ENCODE data around the gene MAF. TPM values are rescaled to one million over a fixed set of nuclear protein-coding genes. Genes with fewer than 3 reads are reported as not detected.

MAF gene
- total RNA-seq, 1 experiment from 2014 or later: 4.9 TPM

DNA sequence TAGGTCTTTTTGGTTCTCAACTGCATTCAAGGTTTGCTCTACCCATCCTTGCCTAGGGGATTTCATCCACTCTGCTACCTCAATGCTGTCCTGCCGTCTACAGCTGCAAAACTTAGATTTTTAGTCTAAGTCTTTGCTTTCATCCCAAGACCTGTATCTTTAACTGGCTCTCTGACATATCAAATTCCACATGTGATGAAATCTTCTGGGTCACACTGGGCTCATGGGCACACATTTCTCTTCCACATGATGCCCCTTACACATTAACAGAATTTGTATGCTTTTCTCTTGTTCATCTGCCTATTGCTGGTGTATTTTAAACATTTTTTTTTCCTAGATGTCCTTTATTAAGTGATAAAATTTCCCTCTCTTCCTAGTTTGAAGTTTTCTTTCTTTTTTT is 39.6 kb downstream of the MAF start:
- H3K23me2 ChIP-seq (ENCODE audit: insufficient read length, low read depth, low read length, poor library complexity, severe bottlenecking): no peaks in the 10 kb centered on the region
- H4K20me1 ChIP-seq (ENCODE audit: control insufficient read depth, insufficient read depth, insufficient read length): no peaks in the 10 kb centered on the region
- TF ChIP-seq, protein P1, sequence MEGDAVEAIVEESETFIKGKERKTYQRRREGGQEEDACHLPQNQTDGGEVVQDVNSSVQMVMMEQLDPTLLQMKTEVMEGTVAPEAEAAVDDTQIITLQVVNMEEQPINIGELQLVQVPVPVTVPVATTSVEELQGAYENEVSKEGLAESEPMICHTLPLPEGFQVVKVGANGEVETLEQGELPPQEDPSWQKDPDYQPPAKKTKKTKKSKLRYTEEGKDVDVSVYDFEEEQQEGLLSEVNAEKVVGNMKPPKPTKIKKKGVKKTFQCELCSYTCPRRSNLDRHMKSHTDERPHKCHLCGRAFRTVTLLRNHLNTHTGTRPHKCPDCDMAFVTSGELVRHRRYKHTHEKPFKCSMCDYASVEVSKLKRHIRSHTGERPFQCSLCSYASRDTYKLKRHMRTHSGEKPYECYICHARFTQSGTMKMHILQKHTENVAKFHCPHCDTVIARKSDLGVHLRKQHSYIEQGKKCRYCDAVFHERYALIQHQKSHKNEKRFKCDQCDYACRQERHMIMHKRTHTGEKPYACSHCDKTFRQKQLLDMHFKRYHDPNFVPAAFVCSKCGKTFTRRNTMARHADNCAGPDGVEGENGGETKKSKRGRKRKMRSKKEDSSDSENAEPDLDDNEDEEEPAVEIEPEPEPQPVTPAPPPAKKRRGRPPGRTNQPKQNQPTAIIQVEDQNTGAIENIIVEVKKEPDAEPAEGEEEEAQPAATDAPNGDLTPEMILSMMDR (conservative IDR thresholded peaks at IDR 0.05): no peak
- H4K8ac ChIP-seq (replicated peaks; ENCODE audit: insufficient read length, low read depth, low read length): no peak overlapping the region
- Mint-ChIP-seq H3K4me1 (peaks cover 10 to 14% of the 10 kb centered on the region in 2 experiments), H3K9me3 (peaks cover 3 to 6% of the 10 kb centered on the region in 2 experiments; a peak in 2 of 5 replicates), H3K27me3 (ENCODE audit: low read depth) (peaks cover 7% of the 10 kb centered on the region), H3K4me3 (no peak overlapping the region; a peak in 1 of 5 replicates), H3K27ac (no peak overlapping the region), H3K36me3 (ENCODE audit: insufficient read depth in 1 of 3, low read depth in 3 of 3) (peaks cover 0 to 4% (median 0%) of the 10 kb centered on the region in 3 experiments; a peak in 2 of 7 replicates)
- no peak overlapping the region for H2BK5ac ChIP-seq (ENCODE audit: insufficient read length, low read length)
- H4K91ac ChIP-seq (ENCODE audit: insufficient read length, low read depth, low read length): no peak overlapping the region
- H3K23ac ChIP-seq (ENCODE audit: insufficient read length, low read depth, low read length): no peak overlapping the region
- H4K5ac ChIP-seq (ENCODE audit: insufficient read length, low read depth, low read length): no peak overlapping the region
- no peak overlapping the region for H3K18ac ChIP-seq (ENCODE audit: insufficient read length, low read depth, low read length)
- no peak overlapping the region for H2BK12ac ChIP-seq (ENCODE audit: insufficient read length, low read depth, low read length)
- H2AK5ac ChIP-seq (ENCODE audit: insufficient read length, low read length): no peak overlapping the region
- H2BK20ac ChIP-seq (ENCODE audit: low read depth, low read length, poor library complexity, severe bottlenecking): no peak overlapping the region
- no peaks in the 10 kb centered on the region for H3K79me2 ChIP-seq (ENCODE audit: insufficient read depth, low read length)
- no peak overlapping the region for H2BK15ac ChIP-seq (ENCODE audit: low read depth, low read length)
- H3K27me3 ChIP-seq (ENCODE audit: insufficient read depth, low read length): no peaks in the 10 kb centered on the region
- no peak overlapping the region for H3T11ph ChIP-seq (ENCODE audit: low read length)
- no peaks in the 10 kb centered on the region for H3K9me3 ChIP-seq (ENCODE audit: control insufficient read depth, low read depth, low read length)
- H2BK120ac ChIP-seq (ENCODE audit: low read depth, low read length, poor library complexity, severe bottlenecking): no peak overlapping the region
- no peak overlapping the region for H2AFZ ChIP-seq (ENCODE audit: low read length)
- no peak overlapping the region for H3K4me2 ChIP-seq (ENCODE audit: insufficient read depth, insufficient read length, low read length)
- H3K4ac ChIP-seq (ENCODE audit: low read depth, low read length): no peak overlapping the region
- peaks cover 4% of the 10 kb centered on the region; the same call in 1 of the 2 replicates for H3K4me1 ChIP-seq (ENCODE audit: insufficient read depth, low read length)
- no CpG with 5 or more reads among the region's 1 CpG for WGBS (ENCODE audit: extremely low coverage, insufficient read length, low lambda C conversion rate)
- no peak overlapping the region for H3K9ac ChIP-seq (ENCODE audit: extremely low read depth, insufficient read length, low read length)
- DNase-seq: no peak
- no peak overlapping the region for H3K27ac ChIP-seq (ENCODE audit: insufficient read length, low read depth, low read length)
- H3K79me1 ChIP-seq (ENCODE audit: insufficient read depth, low read depth, low read length, poor library complexity, severe bottlenecking): no peaks in the 10 kb centered on the region
- H3K14ac ChIP-seq (ENCODE audit: insufficient read depth, low read length): no peak overlapping the region
- H3K56ac ChIP-seq (ENCODE audit: insufficient read length, low read depth, low read length): no peak overlapping the region
